NCI-H460 (cell line): ENCODE results near the gene KATNAL2. TPM values are rescaled to one million over a fixed set of nuclear protein-coding genes. Genes with fewer than 3 reads are reported as not detected.
"Not testable (repeated sequence)": the region's sequence is repeated elsewhere in the genome, so short reads cannot be mapped to it uniquely, and the experiment has no call there.

Experiments
- DNase-seq: peaks from one replicate; pipeline ENCODE4 v3.0.0-alpha.2; 2016; ENCODE audit warnings: low read depth; ENCODE audit errors: extremely low read depth
- total RNA-seq: library from RNA; depleted of rRNA; stranded (reverse); fragments of >200 nt; shearing (Covaris generic); gene quantifications from 2 replicates; pipeline ENCODE4 v1.2.3, GENCODE V29; 2014

The KATNAL2 gene
- total RNA-seq, 1 experiment from 2014 or later: 0.87 TPM

DNA sequence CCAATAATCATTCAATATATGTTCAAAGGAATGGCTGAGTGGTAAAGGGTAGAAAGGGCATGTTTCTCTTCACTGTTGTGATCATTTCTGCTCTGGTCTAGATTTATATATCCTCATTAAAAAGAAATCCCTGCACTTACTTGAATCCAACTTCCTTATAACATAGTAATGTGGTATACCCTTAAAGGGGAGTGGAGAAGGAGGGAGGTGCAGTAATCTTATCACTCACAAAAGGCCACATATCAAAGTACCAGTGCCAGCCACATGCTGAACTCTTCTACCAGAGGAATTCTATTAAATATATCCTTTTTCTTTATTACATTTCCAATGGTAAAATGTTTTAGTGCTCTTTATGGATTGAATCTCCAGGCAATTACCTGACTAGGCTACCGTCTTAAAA is 3.3 kb downstream of the KATNAL2 start:
- no peak for DNase-seq

DNA sequence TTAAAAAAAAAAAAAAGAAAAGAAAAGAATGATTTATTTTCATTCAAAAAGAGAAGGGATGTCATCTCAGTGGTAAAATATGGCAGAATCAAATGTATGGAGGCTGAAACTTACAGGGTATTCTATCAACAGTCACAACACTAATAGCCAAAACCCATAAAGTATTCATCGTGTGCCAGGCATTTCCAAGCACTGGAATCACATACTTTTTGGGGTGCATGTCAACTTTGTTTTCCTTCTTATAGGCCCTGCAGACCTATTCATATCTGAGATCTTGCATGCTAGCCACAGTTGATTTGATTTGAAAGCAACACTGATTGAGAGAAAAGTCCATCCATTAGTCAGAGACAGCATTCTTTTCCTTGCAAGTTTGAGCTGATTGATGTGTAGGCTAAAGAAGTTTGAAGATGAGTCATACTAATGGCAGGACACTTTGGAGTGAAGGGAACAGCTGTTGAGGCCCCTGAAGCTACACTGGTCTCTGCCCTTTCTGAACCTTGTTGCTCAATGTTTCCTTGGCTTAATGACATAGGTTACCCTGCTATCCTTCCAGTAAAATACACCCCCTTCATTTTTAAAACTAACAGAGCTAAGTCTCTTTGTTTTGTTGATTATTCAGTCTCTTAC is 22.0 kb downstream of the KATNAL2 start:
- DNase-seq: no peak

DNA sequence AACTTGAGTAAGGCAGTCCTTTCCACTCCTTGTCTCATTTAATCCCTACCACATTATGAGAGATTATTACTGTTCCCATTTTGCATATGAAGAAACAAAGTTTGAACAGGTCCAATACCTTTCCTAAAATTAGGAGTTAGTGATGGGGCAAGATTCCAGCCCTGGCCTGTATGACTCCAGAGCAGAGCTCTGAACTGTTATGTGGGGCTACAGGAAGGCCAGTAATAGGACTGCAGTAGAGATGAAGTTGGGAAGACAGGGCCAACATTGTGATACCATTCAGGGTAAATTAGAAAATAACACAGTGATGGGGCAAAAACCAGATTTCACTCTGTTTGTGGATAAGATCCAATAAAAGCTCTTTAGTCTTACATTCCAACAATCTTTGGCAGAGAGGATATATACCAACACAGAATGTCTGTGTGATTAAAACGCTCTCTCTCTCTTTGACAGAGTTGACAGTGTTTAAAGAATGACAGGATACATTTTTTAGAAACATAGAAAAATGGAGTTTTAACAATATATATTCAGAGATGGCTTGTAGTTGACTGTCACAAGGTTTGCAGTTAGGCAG is 22.7 kb downstream of the KATNAL2 start:
- DNase-seq: no peak

DNA sequence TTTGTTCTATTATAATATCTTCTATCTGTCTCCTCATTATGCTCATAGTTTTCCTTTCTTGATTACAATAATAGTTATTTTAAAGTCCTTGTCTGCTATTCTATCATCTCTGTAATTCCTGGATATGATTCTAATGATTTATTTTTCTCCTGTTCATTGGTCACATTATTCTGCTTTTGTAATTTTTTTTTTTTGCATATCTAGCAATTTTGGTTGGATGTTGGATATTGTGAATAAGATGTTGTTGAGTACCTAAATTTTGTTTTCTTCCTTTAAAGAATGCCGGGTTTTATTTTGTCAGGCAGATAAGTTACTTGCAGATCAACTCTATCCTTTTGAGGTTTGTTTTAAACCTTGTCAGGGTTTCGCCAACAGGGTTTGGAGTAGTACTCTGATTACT is 25.2 kb downstream of the KATNAL2 start:
- DNase-seq: no peak

DNA sequence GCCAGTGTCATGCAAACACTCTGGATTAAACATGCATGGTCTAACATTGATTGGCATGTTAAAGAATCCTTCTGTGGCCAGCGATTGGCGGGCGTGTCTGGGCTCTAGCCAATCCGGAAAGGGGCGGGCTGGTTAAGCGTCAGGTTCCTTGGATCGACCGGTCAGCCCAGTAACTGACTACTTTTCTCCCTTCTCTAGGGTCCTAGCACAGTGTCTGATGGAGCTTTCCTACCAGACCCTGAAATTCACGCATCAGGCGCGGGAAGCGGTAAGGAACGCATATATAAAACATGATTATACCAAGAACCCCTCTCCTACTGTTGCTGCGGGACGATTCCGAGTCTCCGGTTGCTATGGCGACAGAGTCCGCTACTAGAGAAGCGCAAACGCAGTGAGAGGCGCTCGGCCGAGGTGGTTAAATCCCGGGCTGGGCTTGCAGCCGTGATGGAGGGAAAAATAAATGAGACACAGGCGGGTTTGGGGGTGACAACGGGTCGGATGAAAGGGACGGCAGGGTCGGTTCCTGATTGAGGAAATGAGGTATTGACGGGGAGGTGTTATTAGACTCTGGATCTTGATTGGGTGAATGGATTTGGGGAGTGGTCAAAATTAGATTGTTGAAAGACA is 29.4 kb downstream of the KATNAL2 start:
- peak; percentile 60 for DNase-seq

DNA sequence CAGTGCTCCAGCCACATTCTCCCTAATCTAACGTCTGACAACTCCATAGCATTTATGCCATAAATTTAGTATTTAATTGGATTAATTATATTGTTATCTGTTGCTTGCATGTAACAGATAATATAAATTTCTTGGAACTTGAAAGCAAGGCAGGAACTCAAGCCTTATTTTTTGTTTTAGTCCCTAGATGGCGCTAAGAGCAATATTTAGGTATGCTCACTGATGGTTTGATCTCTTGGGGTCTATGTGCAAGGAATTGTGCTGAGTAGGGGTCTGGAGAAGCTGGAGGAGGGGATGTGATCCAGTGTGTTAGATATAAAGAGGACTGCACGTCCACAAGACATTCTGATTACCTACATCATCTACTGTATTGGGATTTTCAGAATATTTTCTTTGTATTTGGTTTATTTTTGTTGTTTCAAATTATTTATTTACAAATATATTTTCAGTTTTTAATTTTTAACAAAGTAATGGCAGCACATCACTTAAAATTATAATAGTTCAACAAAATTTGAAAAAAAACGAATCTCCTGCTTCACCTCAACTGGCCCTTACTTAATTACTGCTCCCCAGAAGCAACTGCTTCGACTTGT is 32.8 kb downstream of the KATNAL2 start:
- no peak for DNase-seq

DNA sequence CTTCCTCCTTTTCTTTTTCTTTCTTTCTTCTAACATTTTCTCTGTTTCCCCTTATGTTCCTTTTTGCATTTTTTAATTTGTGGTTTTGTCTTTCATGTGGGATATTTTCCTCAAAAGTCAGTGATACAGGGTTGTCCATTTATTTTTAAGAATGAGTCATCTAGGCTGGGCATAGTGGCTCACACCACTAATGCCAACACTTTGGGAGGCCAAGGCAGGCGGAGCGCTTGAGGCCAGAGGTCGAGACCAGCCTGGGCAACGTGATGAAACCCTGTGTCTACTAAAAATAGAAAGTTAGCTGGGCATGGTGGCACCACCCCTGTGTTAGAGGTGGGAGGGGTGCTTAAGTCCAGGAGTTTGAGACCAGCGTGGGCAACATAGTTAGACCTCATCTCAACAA is 35.8 kb downstream of the KATNAL2 start:
- no peak for DNase-seq

DNA sequence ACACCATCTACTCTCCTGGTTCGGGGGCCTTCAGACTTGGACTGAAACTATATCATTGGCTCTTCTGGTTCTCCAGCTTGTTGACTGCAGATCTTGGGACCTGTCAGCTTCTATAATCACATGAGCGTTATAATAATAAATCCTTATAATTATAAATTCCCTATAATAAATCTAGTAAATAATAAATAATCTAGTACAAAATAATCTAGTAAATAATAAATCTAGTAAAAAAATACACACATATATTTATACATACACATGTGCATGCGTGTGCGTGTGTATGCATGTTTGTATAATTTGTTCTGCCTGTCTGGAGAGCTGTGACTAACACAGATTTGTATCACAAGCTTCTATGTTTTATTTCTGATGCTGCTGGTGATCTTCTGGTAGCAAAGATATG is 40.8 kb downstream of the KATNAL2 start:
- DNase-seq: no peak

DNA sequence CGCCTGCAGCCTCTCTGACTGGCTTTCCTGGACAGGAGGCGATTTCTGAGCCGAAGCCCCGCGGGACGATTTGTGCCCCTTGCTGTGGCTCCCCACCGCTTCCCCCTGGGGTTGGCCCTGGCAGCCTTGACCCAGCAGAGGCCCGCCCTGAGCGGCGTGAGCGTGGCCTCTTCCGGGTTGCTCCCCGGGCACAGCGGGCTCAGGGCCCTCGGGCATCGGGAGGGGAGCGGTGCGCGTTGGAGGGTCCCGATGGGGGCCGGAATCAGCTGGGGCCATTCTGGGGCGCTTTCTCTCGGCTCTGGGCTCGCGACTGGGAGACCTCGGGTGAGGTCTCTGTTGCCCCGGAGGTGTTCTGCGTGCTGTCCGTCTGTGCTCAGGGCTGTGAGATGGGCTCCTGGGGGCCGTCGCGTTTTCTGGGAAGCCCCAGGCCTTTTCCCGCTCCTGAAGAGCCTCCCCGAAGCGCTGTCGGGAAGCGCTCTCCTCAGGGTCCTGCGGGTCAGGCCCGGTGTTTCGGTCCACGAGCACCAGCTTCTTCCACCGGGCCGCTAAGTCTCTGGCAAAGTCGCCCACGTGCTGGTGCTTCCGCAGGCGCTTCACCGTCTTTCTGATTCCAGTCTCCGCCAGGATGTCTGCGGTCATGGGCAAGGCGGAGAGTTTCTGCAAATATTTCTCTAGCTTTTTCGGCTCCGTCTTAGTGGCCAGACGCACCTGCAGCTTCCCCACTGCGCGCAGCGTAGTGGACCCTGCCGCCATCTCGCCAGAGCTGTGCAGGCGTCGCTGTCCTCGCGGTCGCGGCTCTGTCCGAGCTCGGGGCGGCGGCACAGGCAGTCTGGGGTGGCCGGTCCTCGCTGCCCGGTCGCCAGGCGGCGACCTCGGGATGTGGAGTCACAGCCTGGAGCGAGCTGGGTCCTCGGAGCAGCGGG is 46.5 kb downstream of the KATNAL2 start:
- DNase-seq: not testable (repeated sequence)

DNA sequence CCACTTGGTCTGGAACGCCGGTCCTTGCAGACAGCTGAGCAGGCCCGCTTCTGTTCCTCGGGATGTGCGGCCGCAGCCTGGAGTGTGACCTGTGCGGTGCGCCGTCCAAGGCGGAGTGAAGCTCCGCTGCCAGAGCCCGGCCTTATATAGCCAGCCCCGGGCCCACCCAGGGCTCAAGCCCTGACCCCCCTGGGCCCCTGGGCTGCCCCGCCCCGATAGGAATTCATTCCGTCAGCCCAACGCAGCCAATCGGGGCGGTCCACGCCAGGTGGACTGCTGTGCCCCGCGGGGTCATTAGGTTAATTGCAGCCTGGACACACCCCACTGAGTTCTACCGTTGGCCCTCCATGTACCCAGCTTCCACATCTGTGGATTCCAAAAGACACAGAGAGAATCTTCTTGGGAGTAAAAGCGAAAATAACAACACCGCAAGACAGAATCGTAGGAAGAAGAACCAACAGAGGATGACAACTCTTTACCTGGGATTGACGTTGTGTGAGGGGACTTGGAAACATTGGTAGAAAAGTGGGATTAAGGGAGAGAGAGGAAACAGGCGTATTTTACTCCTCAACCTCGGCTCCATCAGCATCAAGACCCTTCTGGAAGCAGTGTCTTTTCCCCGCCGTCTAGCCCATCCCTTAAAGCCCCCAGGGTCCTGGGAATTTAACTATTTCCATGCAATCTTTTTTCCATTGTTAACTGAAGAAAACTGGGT is 47.3 kb downstream of the KATNAL2 start:
- DNase-seq: not testable (repeated sequence)

DNA sequence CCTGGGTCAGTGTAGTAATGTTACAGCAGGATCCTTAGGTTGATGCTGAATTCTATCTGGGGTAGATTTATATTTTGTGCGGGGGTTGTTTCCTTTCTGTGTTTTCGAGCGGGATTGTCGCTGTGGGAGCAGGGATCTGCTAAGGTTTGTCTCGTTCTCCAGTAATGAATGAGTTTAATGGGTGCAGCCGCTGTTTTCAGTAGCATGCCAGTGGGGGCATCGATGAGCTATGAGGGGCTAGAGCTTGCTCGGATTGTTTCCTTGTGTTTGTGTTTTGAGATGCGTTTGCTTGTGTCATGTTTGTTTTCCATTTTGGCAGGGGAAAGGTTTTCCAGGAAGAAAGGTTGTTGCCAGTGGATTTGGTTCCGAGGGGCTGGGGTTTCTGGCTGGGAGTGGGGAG is 48.9 kb downstream of the KATNAL2 start:
- not testable (repeated sequence) for DNase-seq

DNA sequence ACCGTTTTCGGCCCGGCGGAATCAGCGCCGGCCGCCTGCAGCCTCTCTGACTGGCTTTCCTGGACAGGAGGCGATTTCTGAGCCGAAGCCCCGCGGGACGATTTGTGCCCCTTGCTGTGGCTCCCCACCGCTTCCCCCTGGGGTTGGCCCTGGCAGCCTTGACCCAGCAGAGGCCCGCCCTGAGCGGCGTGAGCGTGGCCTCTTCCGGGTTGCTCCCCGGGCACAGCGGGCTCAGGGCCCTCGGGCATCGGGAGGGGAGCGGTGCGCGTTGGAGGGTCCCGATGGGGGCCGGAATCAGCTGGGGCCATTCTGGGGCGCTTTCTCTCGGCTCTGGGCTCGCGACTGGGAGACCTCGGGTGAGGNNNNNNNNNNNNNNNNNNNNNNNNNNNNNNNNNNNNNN is 52.1 kb downstream of the KATNAL2 start:
- DNase-seq: not testable (repeated sequence)

DNA sequence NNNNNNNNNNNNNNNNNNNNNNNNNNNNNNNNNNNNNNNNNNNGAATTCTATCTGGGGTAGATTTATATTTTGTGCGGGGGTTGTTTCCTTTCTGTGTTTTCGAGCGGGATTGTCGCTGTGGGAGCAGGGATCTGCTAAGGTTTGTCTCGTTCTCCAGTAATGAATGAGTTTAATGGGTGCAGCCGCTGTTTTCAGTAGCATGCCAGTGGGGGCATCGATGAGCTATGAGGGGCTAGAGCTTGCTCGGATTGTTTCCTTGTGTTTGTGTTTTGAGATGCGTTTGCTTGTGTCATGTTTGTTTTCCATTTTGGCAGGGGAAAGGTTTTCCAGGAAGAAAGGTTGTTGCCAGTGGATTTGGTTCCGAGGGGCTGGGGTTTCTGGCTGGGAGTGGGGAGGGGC is 102.5 kb downstream of the KATNAL2 start:
- not testable (repeated sequence) for DNase-seq

DNA sequence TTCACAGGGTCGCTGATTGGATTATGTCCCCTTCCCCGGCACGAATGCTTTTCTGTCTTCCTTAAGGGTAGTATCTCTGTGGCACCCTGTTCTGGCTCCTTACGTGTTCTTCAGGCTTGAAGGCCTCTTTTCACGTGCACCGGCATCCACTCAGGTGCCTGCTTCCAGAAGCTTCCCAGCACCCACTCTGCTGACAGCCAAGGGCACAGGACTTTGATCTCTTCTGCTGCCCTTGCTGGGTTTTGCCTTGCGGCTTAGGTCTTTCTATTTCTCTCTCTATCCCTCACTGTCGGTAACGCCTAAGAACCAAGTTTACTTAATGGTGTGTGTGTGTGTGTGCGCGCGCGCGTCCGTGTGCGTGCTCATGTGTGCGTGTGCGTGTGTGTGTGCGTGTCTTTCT is 103.4 kb downstream of the KATNAL2 start:
- not testable (repeated sequence) for DNase-seq

DNA sequence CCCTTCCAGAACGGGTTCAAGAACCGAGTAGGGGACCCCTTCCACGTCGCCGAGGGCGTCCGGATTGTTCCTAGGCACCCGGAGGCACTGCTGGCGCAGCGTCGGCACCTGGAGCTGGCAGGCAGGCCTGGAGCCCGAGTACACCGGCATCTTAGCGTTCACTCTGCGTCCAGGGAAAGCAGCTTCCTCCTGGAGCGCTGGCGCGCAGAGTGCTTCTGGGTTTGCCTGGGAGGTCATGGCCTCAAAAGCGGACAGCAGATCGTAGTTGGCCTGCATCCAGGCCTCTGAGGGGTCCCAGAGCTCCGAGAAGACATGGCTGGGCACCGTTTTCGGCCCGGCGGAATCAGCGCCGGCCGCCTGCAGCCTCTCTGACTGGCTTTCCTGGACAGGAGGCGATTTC is 105.4 kb downstream of the KATNAL2 start:
- DNase-seq: not testable (repeated sequence)

DNA sequence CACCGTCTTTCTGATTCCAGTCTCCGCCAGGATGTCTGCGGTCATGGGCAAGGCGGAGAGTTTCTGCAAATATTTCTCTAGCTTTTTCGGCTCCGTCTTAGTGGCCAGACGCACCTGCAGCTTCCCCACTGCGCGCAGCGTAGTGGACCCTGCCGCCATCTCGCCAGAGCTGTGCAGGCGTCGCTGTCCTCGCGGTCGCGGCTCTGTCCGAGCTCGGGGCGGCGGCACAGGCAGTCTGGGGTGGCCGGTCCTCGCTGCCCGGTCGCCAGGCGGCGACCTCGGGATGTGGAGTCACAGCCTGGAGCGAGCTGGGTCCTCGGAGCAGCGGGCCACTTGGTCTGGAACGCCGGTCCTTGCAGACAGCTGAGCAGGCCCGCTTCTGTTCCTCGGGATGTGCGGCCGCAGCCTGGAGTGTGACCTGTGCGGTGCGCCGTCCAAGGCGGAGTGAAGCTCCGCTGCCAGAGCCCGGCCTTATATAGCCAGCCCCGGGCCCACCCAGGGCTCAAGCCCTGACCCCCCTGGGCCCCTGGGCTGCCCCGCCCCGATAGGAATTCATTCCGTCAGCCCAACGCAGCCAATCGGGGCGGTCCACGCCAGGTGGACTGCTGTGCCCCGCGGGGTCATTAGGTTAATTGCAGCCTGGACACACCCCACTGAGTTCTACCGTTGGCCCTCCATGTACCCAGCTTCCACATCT is 106.5 kb downstream of the KATNAL2 start:
- not testable (repeated sequence) for DNase-seq

DNA sequence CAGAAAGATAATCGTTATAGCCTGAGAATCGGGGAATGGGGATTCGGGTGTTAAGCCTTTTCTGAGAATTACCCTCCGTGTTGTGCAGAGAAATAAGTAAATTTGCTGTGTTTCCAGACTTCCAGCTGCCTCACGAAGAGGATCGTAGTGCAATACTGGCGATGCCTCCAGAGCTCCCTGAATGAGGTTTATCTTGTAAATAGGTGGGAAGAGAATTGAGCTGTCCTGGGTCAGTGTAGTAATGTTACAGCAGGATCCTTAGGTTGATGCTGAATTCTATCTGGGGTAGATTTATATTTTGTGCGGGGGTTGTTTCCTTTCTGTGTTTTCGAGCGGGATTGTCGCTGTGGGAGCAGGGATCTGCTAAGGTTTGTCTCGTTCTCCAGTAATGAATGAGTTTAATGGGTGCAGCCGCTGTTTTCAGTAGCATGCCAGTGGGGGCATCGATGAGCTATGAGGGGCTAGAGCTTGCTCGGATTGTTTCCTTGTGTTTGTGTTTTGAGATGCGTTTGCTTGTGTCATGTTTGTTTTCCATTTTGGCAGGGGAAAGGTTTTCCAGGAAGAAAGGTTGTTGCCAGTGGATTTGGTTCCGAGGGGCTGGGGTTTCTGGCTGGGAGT is 108.3 kb downstream of the KATNAL2 start:
- not testable (repeated sequence) for DNase-seq

DNA sequence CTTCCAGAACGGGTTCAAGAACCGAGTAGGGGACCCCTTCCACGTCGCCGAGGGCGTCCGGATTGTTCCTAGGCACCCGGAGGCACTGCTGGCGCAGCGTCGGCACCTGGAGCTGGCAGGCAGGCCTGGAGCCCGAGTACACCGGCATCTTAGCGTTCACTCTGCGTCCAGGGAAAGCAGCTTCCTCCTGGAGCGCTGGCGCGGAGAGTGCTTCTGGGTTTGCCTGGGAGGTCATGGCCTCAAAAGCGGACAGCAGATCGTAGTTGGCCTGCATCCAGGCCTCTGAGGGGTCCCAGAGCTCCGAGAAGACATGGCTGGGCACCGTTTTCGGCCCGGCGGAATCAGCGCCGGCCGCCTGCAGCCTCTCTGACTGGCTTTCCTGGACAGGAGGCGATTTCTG is 111.3 kb downstream of the KATNAL2 start:
- not testable (repeated sequence) for DNase-seq
